HG03521 (cell line): ENCODE data around the gene SLC35E1.

Experiments
- ATAC-seq: cut with Tn5 transposase; IDR thresholded peaks from one replicate; pipeline ENCODE4 v1.9.1; 2021; ENCODE audit warnings: mild to moderate bottlenecking, moderate library complexity; ENCODE audit not compliant: unreplicated experiment

The SLC35E1 gene

DNA sequence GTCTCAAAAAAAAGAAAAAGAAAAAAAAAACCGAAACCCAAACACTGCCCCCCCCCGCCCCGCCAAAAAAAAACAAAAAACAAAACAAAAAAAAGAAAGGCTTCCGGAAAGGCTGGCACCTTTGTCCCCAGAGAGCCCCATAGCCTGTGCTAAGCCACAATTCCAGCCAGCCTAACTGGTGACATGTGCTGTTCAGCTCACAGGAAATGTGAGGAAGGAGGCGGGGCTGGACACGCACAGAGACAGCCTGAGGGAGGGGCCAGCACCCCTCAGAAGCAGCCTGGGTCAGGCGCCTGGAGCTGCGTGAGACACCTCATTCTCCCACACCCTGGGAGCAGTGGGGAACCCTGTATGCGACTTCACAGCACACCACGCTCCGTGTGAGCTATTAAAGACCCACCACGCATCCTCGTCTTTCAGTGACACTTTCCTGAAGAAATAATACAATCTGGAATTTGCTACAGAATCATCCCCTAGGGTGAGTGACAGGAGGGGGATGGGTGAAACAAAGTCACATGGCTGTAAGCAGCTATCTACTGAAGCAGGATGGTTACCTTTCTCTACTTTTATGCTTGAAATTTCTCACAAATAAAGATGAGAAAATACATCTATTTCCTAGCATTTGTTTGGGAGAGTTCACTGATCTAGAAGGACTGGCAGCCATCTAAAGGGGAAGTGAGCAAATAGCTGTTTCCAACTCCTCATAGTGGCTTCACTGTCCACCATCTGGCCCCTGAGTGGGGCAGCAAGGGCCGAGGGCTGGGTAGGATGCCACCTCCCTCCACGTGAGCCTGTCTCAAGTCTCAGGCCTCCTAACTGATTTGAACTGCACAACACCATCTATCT, 12.3 kb upstream of the SLC35E1 start:
- peak; percentile 55 for ATAC-seq

DNA sequence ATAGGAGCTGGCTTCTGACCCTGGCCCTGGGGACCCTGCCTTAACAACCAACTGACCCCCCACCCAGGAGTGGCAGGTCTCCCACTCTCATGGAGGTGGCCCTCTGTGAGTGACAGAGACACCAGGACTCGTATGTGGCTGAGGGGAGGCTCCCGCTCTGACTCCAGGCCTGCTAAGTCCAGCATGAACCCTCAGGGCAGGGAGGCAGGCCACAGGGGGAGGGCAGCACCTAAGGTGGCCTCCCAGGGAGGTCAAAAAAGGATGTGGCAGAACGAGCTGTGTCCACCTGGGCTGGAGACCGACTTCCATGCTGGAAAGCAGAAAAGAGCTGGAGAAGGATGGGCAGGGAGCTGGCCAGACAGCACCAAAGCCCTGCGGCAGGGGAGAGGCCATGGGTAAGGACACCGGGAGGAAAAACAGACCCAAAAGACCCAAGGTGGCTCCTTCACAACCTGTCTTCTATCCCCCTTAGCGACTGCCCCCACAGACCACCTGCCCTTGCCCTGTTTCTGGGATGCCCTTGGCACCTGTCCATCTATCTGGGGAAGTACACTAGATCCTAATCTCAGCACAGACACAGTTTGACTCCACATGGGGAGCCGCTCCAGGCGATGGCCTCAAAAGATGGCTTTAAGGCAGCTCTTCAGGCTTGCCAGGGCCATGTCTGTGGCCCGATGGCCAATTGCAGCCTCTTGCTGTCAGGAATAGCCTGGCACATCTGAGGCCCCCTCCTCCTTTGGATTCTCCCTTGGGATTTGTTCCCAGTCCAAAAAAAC, 10.5 kb upstream of the SLC35E1 start:
- no peak for ATAC-seq

DNA sequence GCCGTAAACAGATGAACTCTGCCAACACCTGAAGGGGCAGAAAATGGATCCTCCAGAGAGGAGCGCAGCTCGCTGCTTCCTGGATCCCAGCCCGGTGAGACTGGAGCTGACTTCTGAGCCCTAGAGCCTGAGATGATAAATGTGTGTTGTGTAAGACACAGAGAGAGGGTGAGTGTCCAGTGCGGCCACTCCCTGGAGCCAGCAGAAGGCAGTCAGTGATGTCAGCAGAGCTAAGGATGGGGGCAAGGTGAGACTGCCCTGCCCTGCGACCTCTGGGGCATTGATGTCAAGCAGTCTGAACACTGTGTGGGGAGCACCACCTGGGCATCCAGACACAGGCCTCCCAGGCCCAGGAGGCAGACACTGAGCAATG, 9.7 kb upstream of the SLC35E1 start:
- no peak for ATAC-seq

DNA sequence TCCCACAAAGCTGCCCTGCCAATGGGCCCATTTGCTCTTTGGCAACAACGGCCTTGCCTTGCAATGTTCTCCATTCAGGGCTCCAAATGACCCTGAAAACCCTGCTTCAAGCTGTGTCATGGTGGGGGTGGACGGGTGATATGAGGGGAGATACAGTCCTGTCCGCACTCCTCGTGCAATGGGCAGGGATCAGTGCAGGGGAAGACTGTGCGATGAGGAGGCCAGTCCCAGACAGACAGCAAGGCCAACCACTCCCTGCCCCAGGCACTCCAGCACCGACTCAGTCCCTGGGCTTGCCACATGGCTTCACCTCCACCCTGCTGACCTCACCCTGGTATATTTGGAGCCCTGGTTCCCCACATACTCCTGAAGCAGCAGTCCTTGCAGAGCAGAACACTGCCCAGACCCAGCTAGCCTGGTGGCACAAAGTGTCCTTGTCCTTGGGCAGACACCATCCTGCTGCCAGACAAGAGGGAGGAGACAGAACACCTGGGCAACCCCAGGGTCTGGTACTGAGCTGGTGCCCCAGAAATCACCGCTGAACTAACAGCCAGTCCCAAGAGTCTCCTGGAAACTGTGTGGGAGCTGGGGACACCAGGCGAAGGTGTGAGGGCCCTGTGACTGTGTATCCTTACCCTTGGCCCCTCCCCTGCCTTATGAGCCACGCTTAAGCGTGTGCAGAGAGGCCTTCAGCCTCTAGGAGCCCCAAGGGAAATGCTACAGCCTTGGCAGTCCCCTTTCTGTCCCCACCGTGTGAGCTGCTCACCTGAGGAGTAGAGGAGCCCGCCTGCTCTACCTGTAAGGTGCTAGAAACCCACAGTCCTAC, 9.1 kb upstream of the SLC35E1 start:
- no peak for ATAC-seq

DNA sequence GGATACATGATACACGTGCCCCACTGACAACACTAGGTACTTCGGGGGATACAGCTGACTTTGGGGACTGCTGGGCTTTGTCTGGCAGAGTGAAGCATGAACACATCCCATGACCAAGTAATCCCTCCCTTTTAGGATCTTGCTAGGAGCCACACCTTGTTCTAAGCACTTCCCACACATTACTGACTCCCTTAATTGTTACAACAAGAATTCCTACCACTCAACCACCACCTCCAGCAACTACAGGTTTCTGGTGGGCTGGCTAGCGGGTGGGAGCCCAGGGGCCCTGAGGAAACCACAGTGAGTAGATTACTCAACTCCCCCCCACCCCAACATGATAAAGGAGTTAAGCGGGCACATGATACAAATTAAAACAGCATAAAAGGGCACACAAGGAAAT, 7.2 kb upstream of the SLC35E1 start:
- no peak for ATAC-seq

DNA sequence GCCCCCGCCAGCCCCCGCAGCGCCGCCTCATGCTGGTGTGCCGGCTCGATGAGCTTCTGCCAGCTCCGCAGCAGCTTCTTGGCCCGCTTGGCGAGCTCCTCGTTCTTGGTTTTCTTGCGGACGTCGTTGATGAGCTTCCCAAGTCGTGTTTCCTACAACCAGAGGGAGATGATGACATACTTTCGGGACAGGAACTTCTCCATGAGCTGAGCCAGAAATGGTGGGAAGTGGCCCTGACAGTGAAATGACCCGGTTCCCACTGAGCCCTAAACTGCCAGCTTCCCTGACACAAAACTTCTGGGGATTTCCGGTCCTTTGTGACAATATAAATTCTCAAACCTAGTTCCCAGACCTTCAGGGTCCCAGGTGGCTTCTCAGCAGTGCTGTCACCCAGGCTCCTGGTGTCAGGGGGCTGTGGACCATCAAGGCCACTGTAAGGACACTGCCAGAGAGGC, 5.3 kb upstream of the SLC35E1 start:
- no peak for ATAC-seq

DNA sequence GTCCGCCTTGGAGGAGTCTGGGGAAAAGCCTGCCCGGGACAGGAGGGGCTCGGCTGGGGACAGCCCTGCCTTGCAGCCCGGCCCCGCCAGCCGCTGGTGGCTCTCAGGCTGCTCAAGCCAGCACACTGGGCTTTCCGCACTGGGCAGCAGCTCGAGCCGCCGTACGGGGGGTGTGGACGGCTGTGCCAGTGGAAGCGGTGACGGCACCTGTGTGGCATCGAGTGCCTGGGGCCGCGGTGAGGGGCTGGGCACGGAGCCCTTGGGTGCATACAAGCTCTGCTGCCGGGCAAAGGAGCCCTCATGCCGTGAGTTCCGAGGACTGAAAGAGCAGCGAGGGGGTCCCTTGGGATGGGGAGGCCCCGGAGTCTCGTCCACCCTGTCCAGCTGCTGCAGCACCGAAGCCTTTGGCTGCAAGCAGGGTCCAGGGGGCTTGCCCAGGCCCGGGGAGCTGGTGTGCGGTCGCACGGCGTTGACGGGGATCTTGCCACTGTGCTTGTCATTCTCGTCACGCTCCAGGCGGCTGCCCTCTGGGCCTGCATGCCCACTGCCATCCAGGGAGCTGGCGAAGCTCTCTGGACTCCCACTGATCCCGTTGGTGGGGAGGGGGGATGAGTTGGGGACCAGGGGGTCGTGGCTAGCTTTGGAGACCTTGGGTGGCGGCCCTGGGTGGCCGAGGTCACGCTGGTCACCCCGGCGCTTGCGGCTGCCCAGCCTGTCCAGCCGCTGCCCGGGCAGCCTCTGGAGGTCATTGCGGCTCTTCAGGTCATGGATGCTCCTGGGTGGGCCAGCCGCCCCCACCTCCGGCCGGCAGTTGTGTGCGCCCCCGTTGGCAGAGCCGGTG, 4.7 kb upstream of the SLC35E1 start:
- no peak for ATAC-seq

DNA sequence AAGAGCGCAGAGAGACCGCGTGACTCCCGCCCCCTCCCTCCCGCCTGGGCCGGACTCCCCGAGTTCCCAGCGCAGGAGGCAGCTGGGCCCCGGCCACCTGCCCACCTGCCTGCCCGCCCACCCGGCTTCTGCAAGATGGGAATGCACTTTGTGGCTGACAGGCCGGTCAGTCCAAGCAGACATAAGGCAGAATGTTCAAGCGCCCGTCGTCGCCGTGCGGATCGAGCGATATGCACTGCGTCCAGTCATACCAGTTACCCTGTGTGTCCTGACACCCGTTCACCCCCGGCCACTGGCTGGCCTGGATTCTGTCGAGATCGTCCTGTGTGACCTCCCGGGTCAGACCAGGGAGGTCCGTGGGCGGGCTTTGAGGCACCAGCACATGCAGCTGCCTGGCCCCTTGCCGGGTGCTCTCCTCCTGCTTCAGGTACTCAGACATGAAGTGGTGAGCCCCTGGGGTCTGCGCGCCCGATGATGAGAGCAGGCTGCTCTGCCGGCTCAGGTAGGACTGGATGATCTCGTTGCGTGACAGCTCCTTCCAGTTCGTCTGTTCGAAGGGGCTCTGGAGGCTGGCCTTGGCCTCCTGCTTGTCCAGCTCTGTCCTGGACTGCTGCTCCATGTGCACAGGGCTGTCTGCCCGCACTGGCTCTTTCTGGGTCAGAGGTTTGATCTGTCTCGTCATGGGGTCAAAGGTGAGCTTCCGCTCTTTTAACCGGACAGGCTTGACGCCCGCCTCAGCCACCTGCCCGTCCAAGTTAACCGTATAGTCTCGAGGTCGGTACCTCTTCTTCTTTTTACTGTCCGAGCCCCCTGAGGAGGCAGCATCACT, 3.9 kb upstream of the SLC35E1 start:
- ATAC-seq, result no peak

DNA sequence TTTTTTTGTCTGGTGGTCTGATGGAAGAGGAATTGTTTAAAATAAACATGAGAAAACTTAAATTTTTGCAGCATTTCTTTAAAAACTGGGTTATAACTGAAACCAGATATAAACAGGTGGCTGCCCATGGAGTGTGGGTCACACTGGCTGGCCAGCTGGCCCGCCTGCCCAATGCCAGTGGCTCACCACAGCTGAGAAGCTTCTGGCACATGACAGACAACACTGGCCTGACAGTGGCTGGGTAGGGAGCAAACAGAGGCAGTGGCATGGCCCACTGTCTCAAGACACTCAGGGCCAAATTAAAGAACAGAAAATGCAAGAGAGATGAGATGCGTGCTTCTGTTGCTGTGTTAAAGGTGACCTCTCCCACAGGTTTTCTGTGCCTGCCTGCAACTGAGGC, 3.1 kb upstream of the SLC35E1 start:
- no peak for ATAC-seq

DNA sequence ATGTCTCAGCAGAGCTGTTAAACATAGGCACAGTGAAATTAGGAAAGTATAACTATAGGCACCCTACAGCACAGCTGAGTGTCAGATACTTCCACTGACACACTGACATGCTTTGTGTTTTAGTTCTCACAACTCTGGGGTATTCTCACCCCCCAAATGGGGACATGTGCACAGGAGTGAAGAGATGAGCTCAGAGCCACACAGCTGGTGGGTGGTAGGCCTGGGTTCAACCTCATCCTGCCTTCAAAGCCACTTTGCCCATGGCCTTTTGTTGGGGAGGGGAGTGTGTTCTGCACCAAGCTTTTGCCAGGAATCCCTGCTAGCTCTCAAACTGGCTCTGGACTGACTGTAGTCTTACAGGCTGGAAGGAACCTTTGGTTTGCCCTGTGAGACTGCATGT, 1.7 kb upstream of the SLC35E1 start:
- no peak for ATAC-seq

DNA sequence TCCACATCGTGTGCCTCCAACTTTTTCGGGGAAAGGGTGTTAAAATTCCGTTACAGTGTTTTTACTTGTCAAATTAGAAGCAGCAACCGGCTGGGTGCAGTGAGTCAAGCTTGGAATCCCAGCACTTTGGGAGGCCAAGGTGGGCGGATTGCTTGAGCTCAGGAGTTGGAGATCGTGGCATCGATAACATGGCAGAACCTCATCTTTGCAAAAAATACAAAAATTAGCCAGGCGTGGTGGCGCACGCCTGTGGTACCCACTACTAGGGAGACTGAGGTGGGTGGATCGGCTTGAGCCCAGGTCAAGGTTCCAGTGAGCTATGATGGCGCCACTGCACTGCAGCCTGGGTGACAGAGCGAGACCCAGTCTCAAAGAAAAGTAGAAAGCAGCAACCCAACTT, 1.1 kb upstream of the SLC35E1 start:
- ATAC-seq, result no peak

DNA sequence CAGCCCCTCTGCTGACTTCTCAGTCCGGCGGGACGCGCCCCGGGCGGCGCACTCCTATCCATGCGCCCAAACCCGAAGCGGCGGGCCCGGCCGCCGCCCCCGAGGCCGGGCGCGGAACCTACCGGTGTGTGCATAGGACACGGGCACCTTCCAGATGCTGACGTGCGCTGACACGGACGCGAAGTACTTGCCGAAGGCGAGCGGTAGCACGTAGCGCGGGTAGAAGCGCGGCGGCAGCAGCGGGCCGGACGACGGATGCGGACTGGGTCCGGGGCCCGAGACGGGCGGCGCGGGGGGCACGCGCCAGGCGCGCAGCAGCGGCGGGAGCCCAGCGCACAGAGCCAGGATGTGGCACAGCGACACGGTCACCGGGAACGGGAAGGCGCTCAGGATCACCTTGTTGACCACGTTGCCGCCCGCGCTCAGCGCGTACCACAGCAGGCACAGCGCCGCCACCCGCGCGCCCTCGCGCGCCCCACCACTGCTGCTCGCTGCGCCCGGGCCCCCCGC, 338 bp downstream of the SLC35E1 start:
- peak; percentile 20 for ATAC-seq

DNA sequence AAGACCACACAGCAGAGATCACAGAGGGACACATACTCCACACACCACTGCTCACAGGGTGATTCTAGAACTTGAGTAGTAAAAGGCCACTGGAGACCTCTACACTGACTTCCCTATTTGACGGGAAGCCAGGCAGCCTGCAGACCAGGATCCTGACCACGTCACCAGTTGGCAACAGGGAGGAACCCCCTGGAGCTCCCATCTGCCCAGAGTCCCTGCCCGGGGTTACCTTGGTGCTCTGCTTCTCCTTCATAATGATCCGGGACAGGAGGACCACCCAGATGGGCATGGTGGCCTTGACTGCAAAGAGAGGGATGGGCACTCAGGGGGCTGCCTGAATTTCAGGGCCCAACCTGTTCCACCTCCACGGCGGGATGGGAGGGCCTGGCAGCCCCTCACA, 932 bp downstream of the SLC35E1 start:
- ATAC-seq, result no peak

DNA sequence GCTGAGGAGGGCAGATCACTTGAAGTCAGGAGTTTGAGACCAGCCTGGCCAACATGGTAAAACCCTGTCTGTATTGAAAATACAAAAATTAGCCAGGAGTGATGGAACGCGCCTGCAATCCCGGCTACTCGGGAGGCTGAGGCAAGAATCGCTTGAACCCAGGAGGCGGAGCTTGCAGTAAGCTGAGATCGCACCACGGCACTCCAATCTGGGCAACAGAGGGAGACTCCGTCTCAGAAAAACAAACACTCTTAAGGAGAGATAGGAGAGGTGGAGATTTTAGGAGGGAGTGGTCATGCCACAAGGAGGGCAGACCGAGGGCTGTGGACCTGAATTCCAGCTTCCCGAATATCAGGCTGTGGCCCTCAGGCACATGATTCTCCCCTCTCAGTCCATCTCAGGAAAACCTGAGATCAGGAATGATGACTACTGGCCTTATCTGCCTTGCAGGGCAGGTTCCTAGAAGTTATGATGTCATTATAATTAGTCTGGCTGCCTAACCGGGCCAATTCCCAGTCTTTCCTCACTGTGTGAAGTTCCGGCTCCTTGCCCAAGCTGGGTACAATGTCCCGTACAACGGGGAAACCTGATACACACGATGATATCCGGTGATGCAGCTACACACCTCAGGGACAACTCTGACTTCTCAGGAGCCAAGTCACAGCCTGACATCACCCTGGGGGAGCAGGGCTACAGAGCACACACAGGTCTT, 2.5 kb downstream of the SLC35E1 start:
- no peak for ATAC-seq

DNA sequence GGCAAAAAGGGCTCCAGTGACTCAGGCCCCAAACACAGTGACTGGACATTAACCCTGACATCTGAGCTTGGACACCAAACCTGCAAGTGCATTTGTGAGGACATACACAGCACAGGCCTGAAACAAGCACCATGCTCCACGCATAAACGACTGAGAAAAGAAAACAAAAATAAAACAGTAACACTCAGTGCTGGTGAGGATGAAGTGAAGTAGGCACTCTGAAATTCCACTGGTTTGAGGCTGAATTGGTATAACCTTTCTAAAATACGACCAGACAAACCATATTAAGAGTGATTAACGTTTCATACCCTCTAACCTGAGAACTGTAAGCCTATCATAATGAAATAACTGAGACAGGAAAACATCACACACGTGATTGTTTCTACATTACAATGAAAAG, 5.5 kb downstream of the SLC35E1 start:
- ATAC-seq, result no peak

DNA sequence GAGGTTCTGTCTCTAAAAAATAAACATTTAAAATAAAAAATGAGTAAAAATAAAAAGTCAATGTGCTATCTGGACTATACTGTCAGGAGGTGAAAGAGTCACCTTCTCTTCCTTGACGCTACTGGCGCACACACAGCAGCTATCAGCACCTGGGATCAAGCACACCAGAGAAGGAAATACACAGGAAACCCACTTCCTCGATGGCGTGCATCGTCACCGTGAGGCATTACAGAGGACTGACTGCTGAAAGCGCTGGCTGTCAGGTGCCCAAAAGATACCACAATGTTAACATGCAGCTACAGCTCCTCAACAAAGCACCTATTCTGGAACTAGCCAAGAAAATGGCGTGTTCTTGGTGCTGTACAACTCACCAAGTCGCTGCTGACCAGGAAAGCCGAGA, 6.1 kb downstream of the SLC35E1 start:
- ATAC-seq, result no peak

DNA sequence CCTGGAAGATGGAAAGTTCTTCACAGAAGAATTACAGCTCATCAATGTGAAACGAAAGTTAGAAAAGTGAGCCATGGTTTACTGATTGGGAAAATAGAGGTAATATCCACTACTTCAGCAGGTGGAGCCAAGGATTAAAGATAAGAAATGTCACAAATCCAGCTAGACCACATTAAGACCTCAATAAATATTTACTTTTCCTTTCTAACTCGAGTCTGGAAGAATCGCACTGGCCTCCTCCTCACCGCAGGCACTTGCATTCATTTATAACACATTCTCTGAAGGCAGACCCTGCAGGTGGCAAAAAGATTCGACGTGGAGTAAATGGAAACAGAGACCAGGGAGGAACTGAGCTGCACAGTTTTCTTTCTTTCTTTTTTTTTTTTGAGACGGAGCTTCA, 7.4 kb downstream of the SLC35E1 start:
- no peak for ATAC-seq

DNA sequence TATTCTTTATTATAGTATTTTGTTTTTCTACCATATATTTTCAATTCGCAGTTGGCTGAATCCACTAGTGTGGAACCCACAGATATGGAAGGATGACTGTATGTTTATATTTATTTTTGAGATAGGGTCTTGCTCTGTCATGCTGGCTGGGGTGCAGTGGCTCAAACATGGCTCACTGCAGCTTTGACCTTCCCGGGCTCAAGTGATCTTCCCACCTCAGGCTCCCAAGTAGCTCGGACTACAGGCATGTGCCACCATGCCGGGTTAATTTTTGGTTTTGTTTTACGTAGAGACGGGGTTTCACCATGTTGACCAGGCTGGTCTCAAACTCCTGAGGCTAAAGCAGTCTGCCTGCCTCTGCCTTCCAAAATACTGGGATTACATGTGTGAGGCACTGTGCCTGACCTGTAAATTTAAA, 9.6 kb downstream of the SLC35E1 start:
- ATAC-seq, result no peak

DNA sequence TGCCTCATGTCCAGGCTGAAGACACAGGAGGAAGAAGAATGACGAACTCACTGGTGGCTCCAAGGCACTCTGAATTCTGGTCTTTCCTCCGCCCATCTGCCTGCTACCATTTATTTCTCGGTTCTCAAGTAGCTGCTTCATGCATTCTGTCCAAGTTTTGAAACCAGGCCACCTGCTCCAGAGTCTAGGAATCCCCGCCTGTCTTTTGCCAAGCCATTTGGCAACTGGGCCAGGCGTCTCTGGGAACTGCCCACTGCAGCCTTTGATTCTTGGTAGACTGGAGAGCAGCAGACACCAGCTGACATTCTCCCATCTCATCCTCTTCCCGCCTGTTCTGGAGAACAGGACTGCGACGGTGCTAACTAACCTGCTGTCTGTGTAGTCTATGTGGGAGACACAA, 10.8 kb downstream of the SLC35E1 start:
- no peak for ATAC-seq
